HepG2 (cell line): ENCODE data around the gene TLE5. TPM values are rescaled to one million over a fixed set of nuclear protein-coding genes. Genes with fewer than 3 reads are reported as not detected.

Source experiments
- ATAC-seq: fragments of 200-7000 bp; cut with Tn5 transposase; 3 replicates; pipeline ENCODE4 v1.9.1; 2020; ENCODE audit warnings: mild to moderate bottlenecking, moderate library complexity
- BruUV-seq: library from RNA; stranded (reverse); fragments of 400-500 nt; replicated peaks from 2 replicates; lab custom pipeline; 2021; lab: Mats Ljungman, UMichigan
- CTCF ChIA-PET: fragments of 300-600 bp; formaldehyde crosslinking; extraction: SDS; loops from one replicate; lab custom pipeline; 2021; ENCODE audit warnings: low total read pairs, inconsistent platforms, low intra/inter-chr PET ratio; lab: Yijun Ruan, JAX
- POLR2A ChIA-PET: fragments of 350-600 bp; sonication (Branson Sonifier 250); formaldehyde crosslinking; loops from one replicate; lab custom pipeline; 2020; ENCODE audit warnings: antibody characterized with exemption, inconsistent platforms; lab: Yijun Ruan, JAX
- DNase-seq: peaks from one replicate; pipeline ENCODE4 v3.0.0-alpha.2; 2015; ENCODE audit warnings: low spot score
- FAIRE-seq: peaks from 3 replicates; lab custom pipeline; 2011; peaks lifted over from hg19 to GRCh38; lab: Jason Lieb, UNC
- H2AFZ ChIP-seq: one replicate; pipeline ENCODE4 v1.6.1; 2011; ENCODE audit warnings: low read length, inconsistent platforms
- H3K27ac ChIP-seq: fragments of 300-600 bp; 3 replicates; pipeline ENCODE4 v1.8.0; 2011; ENCODE audit warnings: mixed run types, mild to moderate bottlenecking, mixed read lengths, low read length, inconsistent platforms; ENCODE audit not compliant: insufficient read depth; ENCODE audit errors: extremely low read length
- H3K27me3 ChIP-seq, 2 experiments: fragments of 200-600 bp in 1 of 2; 2 replicates in 1 of 2; 3 replicates in 1 of 2; pipeline versions ENCODE4 v1.6.0 to v1.8.0; 2011; ENCODE audit warnings: low read length in 2 of 2, mild to moderate bottlenecking in 2 of 2, moderate library complexity in 2 of 2, inconsistent platforms in 1 of 2; ENCODE audit not compliant: insufficient read depth in 2 of 2, control insufficient read depth in 1 of 2
- H3K36me3 ChIP-seq, 2 experiments: fragments of 200-600 bp in 1 of 2; replicated peaks in 1 of 2; 2 replicates in 1 of 2; 3 replicates in 1 of 2; pipeline versions ENCODE4 v1.5.1 to v1.8.0; 2011; ENCODE audit warnings: low read length in 2 of 2, inconsistent platforms in 1 of 2; ENCODE audit not compliant: insufficient read depth in 2 of 2, control insufficient read depth in 1 of 2
- H3K4me1 ChIP-seq: 2 replicates; pipeline ENCODE4 v1.5.1; 2012; ENCODE audit warnings: low read length, inconsistent platforms; ENCODE audit not compliant: insufficient read depth
- H3K4me2 ChIP-seq: 2 replicates; pipeline ENCODE4 v1.6.0; 2011; ENCODE audit warnings: low read depth, low read length, inconsistent platforms
- H3K4me3 ChIP-seq, 3 experiments: fragments of 200-600 bp in 1 of 3; sonication (generic), shearing (Covaris generic) in 1 of 3; replicated peaks in 1 of 3; 2 replicates each; pipeline ENCODE4 v1.5.1; 2011 to 2016; ENCODE audit warnings: low read length in 3 of 3, inconsistent platforms in 2 of 3, low read depth in 2 of 3, mild to moderate bottlenecking in 2 of 3, control low read depth in 1 of 3, mixed read lengths in 1 of 3; ENCODE audit not compliant: insufficient read depth in 1 of 3
- H3K79me2 ChIP-seq: one replicate; pipeline ENCODE4 v1.6.1; 2011; ENCODE audit warnings: low read length, inconsistent platforms; ENCODE audit not compliant: insufficient read depth
- H3K9ac ChIP-seq: 2 replicates; pipeline ENCODE4 v1.6.0; 2011; ENCODE audit warnings: mild to moderate bottlenecking, low read depth, low read length, inconsistent platforms; ENCODE audit not compliant: insufficient read depth
- H3K9me3 ChIP-seq: 2 replicates; pipeline ENCODE4 v1.5.1; 2012; ENCODE audit warnings: mild to moderate bottlenecking, low read length
- H4K20me1 ChIP-seq: 2 replicates; pipeline ENCODE4 v1.6.0; 2011; ENCODE audit warnings: inconsistent platforms, mild to moderate bottlenecking, low read length, moderate library complexity; ENCODE audit not compliant: insufficient read depth
- AKAP8 ChIP-seq: sonication (generic); formaldehyde crosslinking; IDR thresholded peaks from 2 replicates; pipeline ENCODE4 v1.5.1; 2020; ENCODE audit warnings: mild to moderate bottlenecking, missing genetic modification reagents
- ELF4 ChIP-seq: sonication (generic); formaldehyde crosslinking; IDR thresholded peaks from 2 replicates; pipeline ENCODE4 v1.5.0; 2020; ENCODE audit warnings: missing genetic modification reagents, mild to moderate bottlenecking, moderate library complexity, borderline replicate concordance
- FOXO1 ChIP-seq: sonication (generic); formaldehyde crosslinking; IDR thresholded peaks from 2 replicates; pipeline ENCODE4 v1.4.0; 2020; ENCODE audit warnings: missing genetic modification reagents
- GTF2F1 ChIP-seq: fragments of 150-350 bp; IDR thresholded peaks from 2 replicates; pipeline ENCODE4 v1.6.1; 2014; ENCODE audit warnings: low read length
- HOXA5 ChIP-seq: sonication (generic); formaldehyde crosslinking; IDR thresholded peaks from 2 replicates; pipeline ENCODE4 v1.4.0; 2020; ENCODE audit warnings: missing genetic modification reagents
- JUND ChIP-seq: sonication (generic); formaldehyde crosslinking; IDR thresholded peaks from 2 replicates; pipeline ENCODE4 v1.8.0; 2022; ENCODE audit warnings: mild to moderate bottlenecking, missing genetic modification reagents
- MAF1 ChIP-seq: sonication (generic); formaldehyde crosslinking; IDR thresholded peaks from 2 replicates; pipeline ENCODE4 v1.5.0; 2020; ENCODE audit warnings: missing genetic modification reagents, borderline replicate concordance
- NBN ChIP-seq: fragments of 450-650 bp; conservative IDR thresholded peaks from 2 replicates; pipeline ENCODE4 v1.6.1; 2017
- SOX6 ChIP-seq, 2 experiments: fragments of 450-650 bp in 1 of 2; sonication (generic) in 1 of 2; formaldehyde crosslinking in 1 of 2; IDR thresholded peaks; 2 replicates each; pipeline versions ENCODE4 v1.4.0 to v1.6.1; 2017 to 2020; ENCODE audit warnings: antibody characterized with exemption in 1 of 2, mild to moderate bottlenecking in 1 of 2, missing genetic modification reagents in 1 of 2
- TFDP2 ChIP-seq: sonication (generic); formaldehyde crosslinking; IDR thresholded peaks from 2 replicates; pipeline ENCODE4 v1.4.0; 2020; ENCODE audit warnings: missing genetic modification reagents
- ZNF205 ChIP-seq: IDR thresholded peaks from 2 replicates; pipeline ENCODE4 v1.6.1; 2018; ENCODE audit warnings: missing biosample characterization, missing genetic modification reagents
- ZNF777 ChIP-seq: sonication (generic); formaldehyde crosslinking; IDR thresholded peaks from 2 replicates; pipeline ENCODE4 v1.4.0; 2020; ENCODE audit warnings: missing genetic modification reagents
- WGBS: methylation state at CpG from one replicate; pipeline ENCODE4 v1.1.6; 2017; ENCODE audit warnings: low lambda C conversion rate; 5-methylcytosine and 5-hydroxymethylcytosine counted together
- in situ Hi-C: cut with HindIII; loops from 2 replicates; pipeline ENCODE4 v1.10.0; 2017; ENCODE audit warnings: low pct_unique_long_range_greater_than_20kb; ENCODE audit not compliant: extremely low pct_ligation_motif_present
- intact Hi-C: fragments of 100-400 bp; cut with micrococcal nuclease; formaldehyde crosslinking; loops from one replicate; pipeline ENCODE4 v1.10.0; 2022; ENCODE audit not compliant: unreplicated experiment
- polyA plus RNA-seq, 8 experiments: library from polyadenylated mRNA; depleted of rRNA in 3 of 8; stranded (reverse) in 7 of 8; unstranded in 1 of 8; fragments of >200 nt; fragmentation: Illumina TruSeq in 4 of 8; extraction: Trizol in 4 of 8; gene quantifications; 2 replicates each; pipeline versions ENCODE4 v1.2.1 to v1.2.3, GENCODE V29; 2011 to 2016; ENCODE audit warnings: low read depth in 4 of 8, missing spikeins in 1 of 8, mixed read lengths in 1 of 8; ENCODE audit not compliant: insufficient read depth in 1 of 8
- total RNA-seq, 5 experiments: library from RNA; depleted of rRNA; stranded (reverse); fragments of >200 nt; fragmentation: Illumina TruSeq; extraction: Trizol; gene quantifications; 2 replicates each; pipeline ENCODE4 v1.2.3, GENCODE V29; 2016; ENCODE audit warnings: low read depth in 1 of 5
- TF ChIP-seq, protein P1 (sequence below): sonication (generic); formaldehyde crosslinking; conservative IDR thresholded peaks from 2 replicates; pipeline ENCODE4 v1.4.0; 2020; ENCODE audit warnings: mild to moderate bottlenecking, missing genetic modification reagents, moderate library complexity
- TF ChIP-seq, protein P2 (sequence below), 2 experiments: IDR thresholded peaks; 2 replicates each; pipeline ENCODE4 v1.6.1; 2011 to 2012; ENCODE audit warnings: low read length in 2 of 2, borderline replicate concordance in 1 of 2, low read depth in 1 of 2, mild to moderate bottlenecking in 1 of 2, moderate library complexity in 1 of 2

The TLE5 gene
- total and polyA plus RNA-seq, 2 of the 13 experiments (the other 11 are each of a cell fraction or from before 2014, with no cell fraction given): 62.8 to 189 TPM

- in situ Hi-C loops: no loop called here
- intact Hi-C loops: no loop called here
- TF ChIP-seq NBN (no peak), FOXO1 (CRISPR knock-in tag) (peak; percentile 25; the same call in 1 of the 2 replicates), ZNF777 (peak; percentile 87), ZNF205 (peak; percentile 71; the same call in 1 of the 2 replicates), ELF4 (CRISPR knock-in tag) (no peak), AKAP8 (CRISPR knock-in tag) (peak; percentile 43; the same call in 1 of the 2 replicates), TFDP2 (CRISPR knock-in tag) (peak; percentile 80), JUND (CRISPR knock-in tag) (0 out of 2 replicates have a peak, but pooled peaks have one; percentile 14), HOXA5 (peak; percentile 91), MAF1 (CRISPR knock-in tag) (peak; percentile 80; the same call in 1 of the 2 replicates), GTF2F1 (no peak), SOX6 (IDR thresholded peaks at IDR 0.05) (no peak), SOX6 (CRISPR knock-in tag; IDR thresholded peaks at IDR 0.05) (peak; percentile 60)
- TF ChIP-seq, protein P1, sequence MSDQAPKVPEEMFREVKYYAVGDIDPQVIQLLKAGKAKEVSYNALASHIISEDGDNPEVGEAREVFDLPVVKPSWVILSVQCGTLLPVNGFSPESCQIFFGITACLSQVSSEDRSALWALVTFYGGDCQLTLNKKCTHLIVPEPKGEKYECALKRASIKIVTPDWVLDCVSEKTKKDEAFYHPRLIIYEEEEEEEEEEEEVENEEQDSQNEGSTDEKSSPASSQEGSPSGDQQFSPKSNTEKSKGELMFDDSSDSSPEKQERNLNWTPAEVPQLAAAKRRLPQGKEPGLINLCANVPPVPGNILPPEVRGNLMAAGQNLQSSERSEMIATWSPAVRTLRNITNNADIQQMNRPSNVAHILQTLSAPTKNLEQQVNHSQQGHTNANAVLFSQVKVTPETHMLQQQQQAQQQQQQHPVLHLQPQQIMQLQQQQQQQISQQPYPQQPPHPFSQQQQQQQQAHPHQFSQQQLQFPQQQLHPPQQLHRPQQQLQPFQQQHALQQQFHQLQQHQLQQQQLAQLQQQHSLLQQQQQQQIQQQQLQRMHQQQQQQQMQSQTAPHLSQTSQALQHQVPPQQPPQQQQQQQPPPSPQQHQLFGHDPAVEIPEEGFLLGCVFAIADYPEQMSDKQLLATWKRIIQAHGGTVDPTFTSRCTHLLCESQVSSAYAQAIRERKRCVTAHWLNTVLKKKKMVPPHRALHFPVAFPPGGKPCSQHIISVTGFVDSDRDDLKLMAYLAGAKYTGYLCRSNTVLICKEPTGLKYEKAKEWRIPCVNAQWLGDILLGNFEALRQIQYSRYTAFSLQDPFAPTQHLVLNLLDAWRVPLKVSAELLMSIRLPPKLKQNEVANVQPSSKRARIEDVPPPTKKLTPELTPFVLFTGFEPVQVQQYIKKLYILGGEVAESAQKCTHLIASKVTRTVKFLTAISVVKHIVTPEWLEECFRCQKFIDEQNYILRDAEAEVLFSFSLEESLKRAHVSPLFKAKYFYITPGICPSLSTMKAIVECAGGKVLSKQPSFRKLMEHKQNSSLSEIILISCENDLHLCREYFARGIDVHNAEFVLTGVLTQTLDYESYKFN (CRISPR knock-in tag): peak; percentile 72
- TF ChIP-seq, protein P2, sequence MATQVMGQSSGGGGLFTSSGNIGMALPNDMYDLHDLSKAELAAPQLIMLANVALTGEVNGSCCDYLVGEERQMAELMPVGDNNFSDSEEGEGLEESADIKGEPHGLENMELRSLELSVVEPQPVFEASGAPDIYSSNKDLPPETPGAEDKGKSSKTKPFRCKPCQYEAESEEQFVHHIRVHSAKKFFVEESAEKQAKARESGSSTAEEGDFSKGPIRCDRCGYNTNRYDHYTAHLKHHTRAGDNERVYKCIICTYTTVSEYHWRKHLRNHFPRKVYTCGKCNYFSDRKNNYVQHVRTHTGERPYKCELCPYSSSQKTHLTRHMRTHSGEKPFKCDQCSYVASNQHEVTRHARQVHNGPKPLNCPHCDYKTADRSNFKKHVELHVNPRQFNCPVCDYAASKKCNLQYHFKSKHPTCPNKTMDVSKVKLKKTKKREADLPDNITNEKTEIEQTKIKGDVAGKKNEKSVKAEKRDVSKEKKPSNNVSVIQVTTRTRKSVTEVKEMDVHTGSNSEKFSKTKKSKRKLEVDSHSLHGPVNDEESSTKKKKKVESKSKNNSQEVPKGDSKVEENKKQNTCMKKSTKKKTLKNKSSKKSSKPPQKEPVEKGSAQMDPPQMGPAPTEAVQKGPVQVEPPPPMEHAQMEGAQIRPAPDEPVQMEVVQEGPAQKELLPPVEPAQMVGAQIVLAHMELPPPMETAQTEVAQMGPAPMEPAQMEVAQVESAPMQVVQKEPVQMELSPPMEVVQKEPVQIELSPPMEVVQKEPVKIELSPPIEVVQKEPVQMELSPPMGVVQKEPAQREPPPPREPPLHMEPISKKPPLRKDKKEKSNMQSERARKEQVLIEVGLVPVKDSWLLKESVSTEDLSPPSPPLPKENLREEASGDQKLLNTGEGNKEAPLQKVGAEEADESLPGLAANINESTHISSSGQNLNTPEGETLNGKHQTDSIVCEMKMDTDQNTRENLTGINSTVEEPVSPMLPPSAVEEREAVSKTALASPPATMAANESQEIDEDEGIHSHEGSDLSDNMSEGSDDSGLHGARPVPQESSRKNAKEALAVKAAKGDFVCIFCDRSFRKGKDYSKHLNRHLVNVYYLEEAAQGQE (IDR thresholded peaks at IDR 0.05; ENCODE audit: borderline replicate concordance in 1 of 2, low read depth in 1 of 2, low read length in 2 of 2): 0 out of 4 replicates have a peak, but pooled peaks of 1 of the 2 experiments have one; percentile 13
Observed at GRCh38 chr19:3036119-3036976, 25.9 kb downstream of the TLE5 start.

More at GRCh38 chr19:3036119-3036976, 25.9 kb downstream of the TLE5 start:
- WGBS: under 1% methylated on average over 24 of the region's 44 CpGs
- CTCF ChIA-PET: interaction anchor here (0.7 kb wide), 1 partner anchor 86 kb away, joined by 3 read pairs; no protein-coding TSS in a partner anchor
- Histone ChIP-seq H3K9me3 (no peaks in the 10 kb centered on the region), H3K27me3 (peaks cover 4 to 11% of the 10 kb centered on the region in 2 experiments; a peak in 2 of 5 replicates), H3K9ac (peak overlapping the region; percentile 74), H3K36me3 (no peaks in the 10 kb centered on the region), H3K4me1 (peaks cover 60% of the 10 kb centered on the region), H4K20me1 (no peaks in the 10 kb centered on the region), H2AFZ (peak overlapping the region; percentile 82), H3K79me2 (no peaks in the 10 kb centered on the region), H3K4me3 (peak overlapping the region; percentile 73 to 82 (median 78)), H3K27ac (peak overlapping the region; percentile 85), H3K4me2 (peak overlapping the region; percentile 76)
- POLR2A ChIA-PET: interaction anchor here (0.6 to 3.0 kb wide), 19 partner anchors 11 to 1197 kb away, joined by 3 to 23 read pairs (median 4); partner anchors contain the start of genes DOHH, GADD45B, MRPL54 and TLE5
- DNase-seq (peak; percentile 85), ATAC-seq (peak; percentile 77), FAIRE-seq (peak; percentile 55)
- BruUV-seq: no TSS peak
